ENCODE measurements around the gene CAND1. TPM values are rescaled to one million over a fixed set of nuclear protein-coding genes. Genes with fewer than 3 reads are reported as not detected.

CAND1 gene
- total RNA-seq, 1 donor from 2014 or later, result 109 TPM

DNA sequence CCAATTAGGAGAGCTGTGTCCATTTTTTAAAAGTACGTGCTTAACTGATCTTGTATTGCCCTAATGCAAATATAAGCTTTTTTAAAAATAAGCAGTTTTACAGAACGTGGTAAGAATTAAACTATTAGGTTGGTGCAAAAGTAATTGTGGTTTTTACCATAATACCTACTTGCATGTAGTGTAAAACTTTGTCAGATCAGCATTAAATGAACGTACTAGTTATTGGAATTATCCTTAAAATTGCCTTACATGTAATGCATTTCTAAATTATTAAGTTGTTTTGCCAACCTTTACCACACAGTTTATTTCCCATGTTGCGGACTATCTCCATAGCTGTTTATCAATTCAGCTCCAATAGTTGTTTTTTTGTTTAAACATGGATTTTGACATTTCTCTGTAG, 10.9 kb downstream of the CAND1 start:
- DNase-seq (ENCODE audit: low spot score), result no peak

DNA sequence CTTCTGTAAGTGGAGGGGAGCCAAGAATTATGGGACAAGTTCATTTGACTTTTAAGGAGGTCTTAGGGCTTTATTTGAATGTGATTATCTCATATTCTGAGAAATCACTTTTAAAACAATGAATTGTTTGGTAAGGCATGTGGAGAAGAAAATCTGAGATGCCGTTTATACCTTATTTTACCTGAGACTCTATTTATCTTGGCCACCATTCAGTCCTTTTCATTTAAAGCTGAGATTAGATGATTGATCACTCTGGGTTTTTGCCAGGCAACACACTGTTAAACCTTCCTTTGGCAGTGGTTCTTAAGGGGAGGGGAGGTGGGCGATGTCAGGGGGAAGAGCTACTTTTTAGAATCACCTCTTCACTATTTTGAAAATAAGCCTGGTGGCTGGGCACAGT, 11.4 kb downstream of the CAND1 start:
- DNase-seq (ENCODE audit: low spot score), result no peak

DNA sequence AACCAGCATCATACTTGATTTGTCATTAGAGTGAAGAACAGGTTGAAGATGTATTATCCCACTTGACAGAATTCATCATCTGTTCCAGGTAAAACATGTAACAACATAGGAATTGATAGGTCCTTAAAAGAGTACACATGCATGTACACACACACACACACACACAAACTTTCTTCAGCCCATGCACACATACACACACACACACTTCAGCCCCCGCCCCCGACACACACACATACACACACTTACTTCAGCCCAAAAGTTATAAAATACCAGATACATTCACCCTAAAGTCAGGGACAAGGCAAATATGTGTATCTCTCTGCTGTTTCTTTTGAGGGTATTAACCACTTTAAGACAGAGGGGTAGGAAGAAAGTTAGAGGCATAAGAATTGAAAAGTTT, 15.4 kb downstream of the CAND1 start:
- DNase-seq (ENCODE audit: low spot score), result no peak

DNA sequence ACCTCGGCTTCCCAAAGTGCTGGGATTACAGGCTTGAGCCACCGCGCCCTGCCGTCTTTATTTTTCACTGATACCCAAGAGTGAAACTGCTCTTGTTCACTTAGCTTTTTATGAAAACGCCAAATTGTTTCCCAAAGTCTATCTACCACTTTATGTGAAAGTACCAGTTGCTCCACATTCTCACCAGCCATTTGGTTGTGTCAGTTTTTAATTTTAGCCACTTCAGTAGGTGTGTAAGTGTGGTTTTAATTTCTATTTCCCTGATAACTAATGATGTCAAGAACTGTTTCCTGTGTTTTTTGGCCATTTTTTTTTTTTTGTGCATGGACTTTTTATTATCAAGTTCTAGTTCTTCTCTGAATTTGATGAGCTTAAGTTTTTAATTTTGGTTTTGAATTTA, 17.1 kb downstream of the CAND1 start:
- no peak for DNase-seq (ENCODE audit: low spot score)

DNA sequence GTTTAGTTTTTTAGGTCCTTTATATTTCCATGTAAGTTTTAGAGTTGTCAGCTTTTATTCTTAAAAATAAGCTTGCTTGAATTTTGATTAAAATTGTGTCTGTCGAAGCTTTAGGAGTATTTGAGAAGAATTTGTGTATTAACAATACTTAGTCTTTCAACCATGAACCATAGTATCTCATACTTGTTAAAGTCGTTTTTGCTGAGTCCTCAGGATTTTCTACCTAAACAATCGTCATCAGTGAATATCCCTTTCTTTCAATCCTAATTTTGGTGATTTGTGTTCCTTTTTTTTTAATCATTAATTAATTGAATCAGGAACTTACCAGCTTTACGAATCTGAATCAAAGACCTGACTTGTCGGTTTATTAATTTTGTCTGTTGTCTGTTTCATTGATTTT, 18.2 kb downstream of the CAND1 start:
- DNase-seq (ENCODE audit: low spot score), result no peak

DNA sequence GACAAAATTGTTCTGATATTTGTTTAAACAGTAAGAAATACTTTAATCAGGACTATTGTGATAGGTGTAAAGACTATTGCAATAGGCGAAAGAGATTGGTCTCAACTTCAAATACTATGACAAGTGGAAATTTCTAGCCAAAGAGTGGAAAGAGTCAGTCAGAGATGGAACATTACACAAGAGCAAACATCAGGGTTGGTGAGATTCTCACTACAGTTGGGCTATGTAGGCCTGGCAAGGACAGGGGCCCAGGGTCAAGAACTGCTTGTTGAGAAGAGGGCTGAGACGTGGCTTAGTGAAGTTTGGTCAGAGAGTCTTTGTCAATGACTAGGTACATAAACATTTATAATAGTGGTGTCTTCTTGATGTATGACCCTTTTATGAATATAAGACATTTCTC, 19.4 kb downstream of the CAND1 start:
- no peak for DNase-seq (ENCODE audit: low spot score)

DNA sequence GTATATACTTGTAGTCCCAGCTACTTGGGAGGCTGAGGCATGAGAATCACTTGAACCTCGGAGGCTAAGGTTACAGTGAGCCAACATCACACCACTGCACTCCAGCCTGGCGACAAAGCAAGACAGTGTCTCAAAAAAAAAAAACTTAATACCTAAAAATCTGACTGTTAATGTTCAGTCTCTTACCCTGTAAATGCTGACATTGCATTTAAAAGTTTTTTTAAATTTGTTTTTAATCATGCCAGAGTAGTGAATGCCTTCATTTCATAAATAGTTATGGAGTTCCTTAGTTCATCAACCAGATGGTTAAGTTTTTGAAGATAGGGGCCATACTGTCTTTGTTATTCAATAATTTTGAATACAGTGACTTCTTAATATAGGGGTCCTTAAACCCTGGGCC, 21.2 kb downstream of the CAND1 start:
- DNase-seq (ENCODE audit: low spot score), result no peak

DNA sequence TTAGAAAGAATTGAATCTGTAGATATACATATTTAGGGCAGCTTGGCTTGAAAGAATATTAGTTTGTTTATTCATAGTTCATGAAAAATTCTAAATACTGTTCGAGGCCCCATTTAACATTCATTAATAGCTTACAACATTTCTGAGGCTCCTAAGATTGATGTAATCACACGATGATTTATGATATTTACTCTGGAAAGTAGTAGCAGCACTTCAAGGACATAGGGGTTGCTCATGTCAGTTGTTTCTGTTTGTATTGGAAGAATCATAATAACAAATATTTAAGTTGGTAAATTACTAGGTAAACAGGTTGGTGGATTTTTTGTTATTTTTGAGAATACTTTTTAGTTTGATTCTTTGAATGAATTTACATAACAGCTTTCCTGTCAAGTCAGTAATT, 30.4 kb downstream of the CAND1 start:
- no peak for DNase-seq (ENCODE audit: low spot score)

DNA sequence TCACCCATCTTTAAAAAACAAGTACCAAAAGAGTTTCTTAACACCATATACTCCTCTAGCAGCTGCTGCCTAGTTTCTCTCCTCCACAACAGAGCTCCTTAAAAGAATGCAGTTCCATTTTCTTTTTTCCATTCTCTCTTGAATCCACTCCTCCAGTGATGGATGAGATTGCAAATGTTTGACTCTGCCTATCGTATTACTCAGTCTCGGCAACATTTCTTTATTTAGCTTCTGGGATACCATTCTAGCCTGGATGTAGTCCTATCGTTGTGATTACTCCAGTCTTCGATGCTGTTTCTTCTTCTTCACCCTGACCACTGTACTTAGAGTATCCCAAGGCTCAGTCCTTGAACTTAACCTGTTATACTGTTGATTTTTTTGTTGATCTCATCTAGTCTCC, 30.8 kb downstream of the CAND1 start:
- no peak for DNase-seq (ENCODE audit: low spot score)

DNA sequence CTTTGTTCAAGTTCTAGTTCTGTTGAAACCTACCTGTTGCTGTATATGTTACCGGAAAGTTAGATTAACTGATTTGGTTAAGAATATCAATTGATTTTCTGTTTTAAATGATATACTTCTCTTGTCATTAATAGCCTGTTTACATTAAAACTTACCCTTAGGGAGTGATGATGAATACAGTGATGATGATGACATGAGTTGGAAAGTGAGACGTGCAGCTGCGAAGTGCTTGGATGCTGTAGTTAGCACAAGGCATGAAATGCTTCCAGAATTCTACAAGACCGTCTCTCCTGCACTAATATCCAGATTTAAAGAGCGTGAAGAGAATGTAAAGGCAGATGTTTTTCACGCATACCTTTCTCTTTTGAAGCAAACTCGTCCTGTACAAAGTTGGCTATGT, 33.0 kb downstream of the CAND1 start:
- no peak for DNase-seq (ENCODE audit: low spot score)

DNA sequence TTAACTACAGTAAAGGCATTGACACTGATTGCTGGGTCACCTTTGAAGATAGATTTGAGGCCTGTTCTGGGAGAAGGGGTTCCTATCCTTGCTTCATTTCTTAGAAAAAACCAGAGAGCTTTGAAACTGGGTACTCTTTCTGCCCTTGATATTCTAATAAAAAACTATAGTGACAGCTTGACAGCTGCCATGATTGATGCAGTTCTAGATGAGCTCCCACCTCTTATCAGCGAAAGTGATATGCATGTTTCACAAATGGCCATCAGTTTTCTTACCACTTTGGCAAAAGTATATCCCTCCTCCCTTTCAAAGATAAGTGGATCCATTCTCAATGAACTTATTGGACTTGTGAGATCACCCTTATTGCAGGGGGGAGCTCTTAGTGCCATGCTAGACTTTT, 36.4 kb downstream of the CAND1 start:
- DNase-seq (ENCODE audit: low spot score), result no peak

DNA sequence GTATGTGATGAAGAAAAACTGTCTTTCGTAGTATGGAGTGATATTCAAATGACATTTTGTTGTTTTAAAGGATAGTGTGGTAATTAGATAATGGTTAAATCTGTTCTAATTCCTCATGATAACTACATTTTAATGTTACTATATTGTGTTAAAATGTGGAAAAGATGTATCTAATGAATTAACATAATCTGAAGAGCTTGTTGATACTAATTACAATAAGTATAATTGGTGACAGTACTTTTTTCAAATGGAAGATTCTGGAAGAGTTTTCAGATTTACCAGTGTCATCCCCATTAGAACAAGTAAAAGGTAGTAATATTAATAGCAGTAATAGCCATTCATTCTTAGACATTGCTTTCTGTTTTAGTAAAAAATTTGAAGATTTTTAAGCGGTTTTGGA, 37.6 kb downstream of the CAND1 start:
- no peak for DNase-seq (ENCODE audit: low spot score)

DNA sequence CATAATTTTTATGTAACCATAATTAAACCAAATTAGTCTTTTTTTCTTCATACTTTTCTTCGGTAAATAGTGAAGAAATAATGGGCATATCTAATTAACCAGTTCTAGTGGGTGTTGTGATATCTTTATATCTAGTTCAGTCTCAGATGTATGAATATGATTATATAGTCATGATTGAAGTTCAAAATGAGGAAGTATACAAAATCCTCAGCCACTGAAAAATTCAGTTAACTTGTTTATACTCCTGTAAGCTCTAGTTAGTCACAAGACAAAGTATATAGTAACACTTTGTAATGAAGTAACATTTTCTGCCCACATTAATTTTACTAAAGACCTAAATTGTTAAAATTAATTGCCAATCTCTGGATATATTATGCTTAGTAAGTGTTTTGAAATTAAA, 46.5 kb downstream of the CAND1 start:
- no peak for DNase-seq (ENCODE audit: low spot score)

DNA sequence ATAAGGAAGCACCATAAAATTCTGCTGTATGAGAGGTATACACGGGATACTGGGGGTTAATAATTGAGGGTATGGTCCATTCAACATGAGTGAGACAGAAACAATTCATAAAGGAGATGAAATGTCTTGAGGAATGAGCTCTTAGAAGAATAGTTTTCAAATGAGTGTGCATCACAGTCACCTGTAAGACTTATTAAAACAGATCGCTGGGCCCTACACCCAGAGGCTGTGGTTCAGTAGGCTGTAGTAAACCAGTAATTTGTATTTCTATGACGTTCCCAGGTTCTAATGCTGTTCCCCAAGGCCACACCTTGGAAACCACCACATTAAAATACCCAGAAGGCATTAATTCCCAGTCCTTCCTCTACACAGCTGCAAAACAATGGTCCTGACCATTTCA, 49.6 kb downstream of the CAND1 start:
- no peak for DNase-seq (ENCODE audit: low spot score)

DNA sequence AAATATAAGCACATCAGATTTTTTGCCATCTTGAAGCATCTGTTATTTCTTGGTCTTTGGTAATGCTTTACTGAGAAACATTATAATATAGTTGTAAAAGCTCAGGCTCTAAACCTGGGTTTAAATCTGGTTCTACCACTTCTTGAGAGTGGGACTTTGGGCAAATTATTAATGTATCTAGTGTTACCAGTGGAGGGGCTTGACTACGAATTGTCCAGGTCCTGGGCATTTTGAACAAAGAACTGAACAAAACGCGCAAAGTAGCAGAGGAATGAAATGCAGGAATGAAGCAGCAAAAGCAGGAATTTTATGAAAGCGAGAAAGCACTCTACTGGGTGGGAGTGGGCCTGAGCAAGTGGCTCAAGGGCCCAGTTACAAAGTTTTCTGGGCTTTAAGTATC, 50.8 kb downstream of the CAND1 start:
- no peak for DNase-seq (ENCODE audit: low spot score)

DNA sequence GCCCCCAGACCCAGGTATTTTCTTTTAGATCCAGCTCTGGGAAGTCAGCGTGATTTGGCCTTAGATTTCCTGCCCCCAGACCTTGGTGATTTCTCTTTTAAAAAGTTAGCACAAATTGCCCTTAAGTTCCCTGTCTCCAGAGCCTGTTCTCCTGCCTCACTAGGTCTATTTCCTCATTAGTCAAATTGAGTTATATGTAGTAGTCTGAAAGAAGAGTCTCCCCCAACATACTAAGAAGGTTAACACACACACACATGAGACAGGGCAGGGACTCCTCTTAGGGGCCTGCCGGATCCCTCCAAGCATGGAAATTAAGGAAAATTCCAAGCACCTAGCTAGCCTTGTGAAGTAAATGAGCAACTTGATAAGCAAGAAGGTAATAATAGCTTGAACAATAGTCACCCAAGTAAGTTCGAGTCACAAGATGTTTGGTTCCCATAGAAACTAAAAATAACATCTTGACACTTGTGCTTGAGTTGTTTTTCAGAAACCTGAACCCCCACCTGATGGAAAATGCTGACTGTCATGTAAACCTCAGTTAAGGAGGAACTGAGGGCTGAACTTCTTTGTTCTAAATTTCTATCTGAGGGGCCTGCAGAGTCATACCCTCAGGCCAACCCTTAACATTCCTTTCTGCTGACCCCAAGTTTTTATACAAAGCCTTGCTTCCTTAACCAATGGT, 51.6 kb downstream of the CAND1 start:
- DNase-seq (ENCODE audit: low spot score), result no peak

DNA sequence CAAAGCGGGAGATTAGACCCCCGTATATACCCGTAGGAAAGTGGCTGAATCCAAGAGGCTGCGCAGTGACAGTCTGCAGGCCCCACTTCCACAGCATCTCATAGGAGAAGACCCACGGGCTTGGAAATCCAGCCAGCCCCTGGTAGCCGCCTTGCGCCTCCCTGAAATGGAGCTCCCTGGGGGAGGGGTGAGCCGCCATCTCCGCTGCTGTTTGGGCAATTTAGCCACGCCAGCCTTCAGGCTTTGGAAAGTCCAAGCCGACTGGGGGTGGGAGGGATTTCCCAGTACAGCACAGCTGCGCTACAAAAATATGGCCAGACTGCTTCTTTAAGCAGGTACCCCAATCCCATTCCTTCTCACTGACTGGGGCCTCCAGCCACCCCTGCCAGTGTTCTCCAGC, 53.4 kb downstream of the CAND1 start:
- DNase-seq (ENCODE audit: low spot score), result no peak

DNA sequence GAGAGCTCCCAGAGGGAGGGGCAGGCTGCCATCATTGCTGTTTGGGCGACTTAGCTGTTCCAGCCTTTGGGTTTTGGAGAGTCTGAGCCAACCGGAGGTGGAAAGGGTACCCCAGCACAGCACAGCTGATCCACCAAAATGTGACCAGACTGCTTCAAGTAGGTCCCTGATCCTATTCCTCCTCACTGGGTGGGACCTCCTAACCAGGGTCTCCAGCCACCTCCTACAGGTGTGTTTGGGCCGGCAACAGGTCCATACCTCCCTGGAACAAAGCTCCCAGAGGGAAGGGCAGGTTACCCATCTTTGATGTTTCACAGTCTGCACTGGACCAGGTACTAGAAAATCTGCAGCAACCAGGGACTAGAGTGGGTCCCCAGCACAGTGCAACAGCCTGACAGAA, 53.8 kb downstream of the CAND1 start:
- DNase-seq (ENCODE audit: low spot score), result no peak

DNA sequence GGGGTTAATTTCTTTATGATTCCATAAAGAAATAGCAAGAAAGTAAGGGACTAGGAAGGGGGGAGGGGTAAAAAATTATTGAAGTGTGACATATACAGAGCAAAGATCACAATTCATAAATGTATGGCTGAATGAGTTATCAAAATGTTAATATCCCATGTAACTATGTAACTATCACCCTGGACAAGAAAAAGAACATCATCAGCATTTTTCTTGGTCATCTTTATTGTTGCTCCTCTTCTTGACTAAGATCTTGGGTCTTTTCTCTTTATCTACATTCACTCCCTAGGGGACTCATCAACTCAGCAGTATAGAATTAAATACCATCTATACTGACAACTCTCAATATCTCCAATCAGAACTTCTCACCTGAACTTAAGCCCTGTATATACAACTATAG, 57.5 kb downstream of the CAND1 start:
- DNase-seq (ENCODE audit: low spot score), result no peak

DNA sequence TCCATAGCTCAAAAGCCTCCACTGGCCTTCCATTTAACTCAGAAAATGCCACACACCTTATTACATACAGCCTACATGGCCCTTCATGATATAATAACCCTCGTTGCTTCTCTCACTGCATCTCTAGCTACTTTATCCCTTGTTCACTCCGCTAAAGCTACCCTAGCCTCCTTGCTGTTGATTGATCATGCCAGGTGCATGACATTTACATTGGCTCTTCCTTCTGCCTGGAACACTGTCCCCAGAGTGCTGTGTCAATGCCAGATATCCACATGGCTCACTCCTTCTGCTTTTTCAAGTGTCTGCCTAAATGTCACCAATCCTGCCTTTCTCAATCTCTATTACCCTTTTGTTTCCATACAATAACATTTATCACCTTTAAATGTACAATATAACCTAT, 58.3 kb downstream of the CAND1 start:
- no peak for DNase-seq (ENCODE audit: low spot score)

DNA sequence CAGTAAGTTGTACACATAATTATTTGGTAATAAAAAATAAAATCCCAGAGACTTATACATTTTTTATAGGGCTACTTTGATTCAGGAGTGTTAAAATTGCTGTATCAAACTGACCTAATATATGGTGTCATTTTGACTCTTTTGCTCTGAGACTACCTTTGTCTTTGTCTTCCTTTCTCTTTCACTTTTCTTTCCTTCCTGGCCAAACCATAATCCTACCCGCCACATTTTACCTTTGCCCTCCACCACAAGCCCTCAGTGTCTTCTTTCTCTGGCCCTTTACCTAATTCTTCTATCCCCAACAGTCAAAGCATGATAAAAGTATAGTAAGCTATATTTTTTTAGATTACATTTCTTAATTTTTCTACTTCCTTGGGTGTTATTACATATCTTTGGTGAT, 62.0 kb downstream of the CAND1 start:
- no peak for DNase-seq (ENCODE audit: low spot score)

DNA sequence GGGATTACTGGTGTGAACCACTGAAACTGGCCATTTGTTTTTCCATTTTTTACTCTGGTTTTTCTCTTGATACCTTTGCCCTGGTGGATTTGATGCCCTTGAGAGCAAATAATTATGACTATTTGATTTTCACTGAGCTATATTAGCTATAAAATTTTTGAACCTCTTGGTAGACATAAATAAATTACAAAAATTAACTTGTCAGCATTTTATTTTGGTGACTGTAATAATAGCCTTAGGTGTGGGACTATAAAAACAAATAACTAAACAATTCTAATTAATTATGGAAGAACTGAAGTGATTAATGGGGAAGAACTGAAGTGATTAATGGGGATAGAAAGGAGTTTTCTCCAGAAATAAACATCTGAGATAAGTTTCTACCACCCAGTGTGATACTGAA, 62.7 kb downstream of the CAND1 start:
- no peak for DNase-seq (ENCODE audit: low spot score)

DNA sequence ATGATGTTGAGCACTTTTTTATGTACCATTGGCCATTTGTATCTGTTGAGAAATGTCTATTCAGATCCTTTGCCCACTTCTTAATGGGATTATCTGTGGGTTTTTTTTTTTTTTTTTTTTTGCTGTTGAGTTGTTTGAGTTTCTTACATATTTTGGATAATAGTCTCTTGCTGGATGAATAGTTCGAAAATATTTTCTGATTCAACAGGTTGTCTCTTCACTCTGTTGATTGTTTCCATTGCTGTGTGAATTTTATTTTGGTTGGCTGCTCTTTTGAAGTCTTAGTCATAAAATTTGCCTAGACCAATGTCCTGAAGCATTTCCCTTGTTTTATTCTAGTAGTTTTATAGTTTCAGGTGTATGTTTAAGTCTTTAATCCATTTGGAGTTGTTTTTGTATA, 64.5 kb downstream of the CAND1 start:
- DNase-seq (ENCODE audit: low spot score), result no peak

DNA sequence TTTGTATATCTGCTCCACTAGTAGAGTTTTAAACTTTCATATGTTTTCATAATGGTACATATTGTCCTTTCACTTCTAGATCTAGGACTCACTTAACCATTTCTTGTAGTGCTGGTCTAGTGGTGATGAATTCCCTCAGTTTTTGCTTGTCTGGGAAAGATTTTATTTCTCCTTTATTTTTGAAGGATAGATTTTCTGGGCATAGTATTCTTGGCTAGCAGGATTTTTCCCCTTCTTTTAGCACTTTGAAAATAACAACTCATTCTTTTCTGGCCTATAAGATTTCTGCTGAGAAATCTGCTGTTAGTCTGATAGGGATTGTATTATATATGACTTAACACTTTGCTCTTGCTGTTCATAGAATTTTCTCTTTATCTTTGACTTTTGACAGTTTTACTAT, 69.3 kb downstream of the CAND1 start:
- DNase-seq (ENCODE audit: low spot score), result no peak

DNA sequence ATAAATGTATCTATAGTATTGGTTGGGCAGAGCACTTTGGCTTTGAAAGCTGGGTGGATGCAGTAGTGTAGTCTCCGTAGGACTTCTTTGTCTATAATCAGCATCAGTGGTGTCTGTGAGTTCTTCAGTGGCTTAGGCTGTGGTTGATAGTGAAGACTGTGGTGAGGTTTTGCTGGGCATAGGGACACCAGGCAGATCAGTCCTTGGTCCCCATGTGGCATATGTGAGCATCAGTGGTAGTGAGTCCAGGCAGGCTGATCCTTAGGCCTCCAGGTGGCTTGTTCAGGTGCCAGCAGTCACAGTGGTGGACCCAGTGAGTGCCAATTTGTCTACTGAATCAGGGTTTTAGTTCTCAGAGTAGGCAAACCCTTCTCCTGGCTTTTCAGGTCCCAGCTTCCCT, 70.4 kb downstream of the CAND1 start:
- DNase-seq (ENCODE audit: low spot score), result no peak

All from umbilical cord (tissue), 2 donors.